ENCODE results near the gene PRR5. TPM values are rescaled to one million over a fixed set of nuclear protein-coding genes. Genes with fewer than 3 reads are reported as not detected.
"Not testable (repeated sequence)": the region's sequence is repeated elsewhere in the genome, so short reads cannot be mapped to it uniquely, and the experiment has no call there.

The PRR5 gene
- total RNA-seq, 1 experiment from 2014 or later = 24.0 TPM

DNA sequence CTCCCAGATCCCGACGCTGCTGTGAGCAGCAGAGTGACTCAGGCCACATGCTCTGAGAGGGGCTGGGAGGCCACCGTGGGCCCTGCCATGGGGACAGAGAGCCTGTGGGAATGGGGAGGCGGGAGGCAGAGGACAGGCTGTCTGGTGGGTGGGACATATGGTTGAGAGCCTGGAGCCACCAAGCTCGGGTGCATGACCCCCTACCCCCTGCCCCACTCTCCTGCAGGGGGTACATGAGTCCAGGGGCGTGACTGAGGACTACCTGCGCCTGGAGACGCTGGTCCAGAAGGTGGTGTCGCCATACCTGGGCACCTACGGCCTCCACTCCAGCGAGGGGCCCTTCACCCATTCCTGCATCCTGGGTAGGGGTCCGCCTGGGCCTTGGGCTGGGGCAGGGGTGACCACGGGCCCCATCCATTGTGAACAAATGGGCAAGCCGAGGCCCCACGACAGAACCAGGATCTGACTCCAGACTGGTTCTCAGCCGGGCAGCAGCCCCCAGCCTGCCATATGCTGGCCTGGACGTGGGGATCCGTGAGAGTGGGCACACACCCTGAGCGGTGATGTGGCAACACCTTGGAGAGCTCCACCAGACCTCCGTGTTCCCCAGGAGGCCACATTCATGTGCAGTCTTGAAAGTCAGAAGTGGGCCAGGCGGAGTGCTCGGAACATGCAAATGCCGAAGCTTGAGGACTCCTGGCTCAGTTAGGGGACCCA is 33.0 kb downstream of the PRR5 start:
- Histone ChIP-seq H3K9me3 (no peaks in the 10 kb centered on the region), H3K27me3 (no peaks in the 10 kb centered on the region), H3K4me3 (no peak overlapping the region), H3K36me3 (no peaks in the 10 kb centered on the region; the same call in 1 of the 2 replicates)
- DNase-seq = no peak

DNA sequence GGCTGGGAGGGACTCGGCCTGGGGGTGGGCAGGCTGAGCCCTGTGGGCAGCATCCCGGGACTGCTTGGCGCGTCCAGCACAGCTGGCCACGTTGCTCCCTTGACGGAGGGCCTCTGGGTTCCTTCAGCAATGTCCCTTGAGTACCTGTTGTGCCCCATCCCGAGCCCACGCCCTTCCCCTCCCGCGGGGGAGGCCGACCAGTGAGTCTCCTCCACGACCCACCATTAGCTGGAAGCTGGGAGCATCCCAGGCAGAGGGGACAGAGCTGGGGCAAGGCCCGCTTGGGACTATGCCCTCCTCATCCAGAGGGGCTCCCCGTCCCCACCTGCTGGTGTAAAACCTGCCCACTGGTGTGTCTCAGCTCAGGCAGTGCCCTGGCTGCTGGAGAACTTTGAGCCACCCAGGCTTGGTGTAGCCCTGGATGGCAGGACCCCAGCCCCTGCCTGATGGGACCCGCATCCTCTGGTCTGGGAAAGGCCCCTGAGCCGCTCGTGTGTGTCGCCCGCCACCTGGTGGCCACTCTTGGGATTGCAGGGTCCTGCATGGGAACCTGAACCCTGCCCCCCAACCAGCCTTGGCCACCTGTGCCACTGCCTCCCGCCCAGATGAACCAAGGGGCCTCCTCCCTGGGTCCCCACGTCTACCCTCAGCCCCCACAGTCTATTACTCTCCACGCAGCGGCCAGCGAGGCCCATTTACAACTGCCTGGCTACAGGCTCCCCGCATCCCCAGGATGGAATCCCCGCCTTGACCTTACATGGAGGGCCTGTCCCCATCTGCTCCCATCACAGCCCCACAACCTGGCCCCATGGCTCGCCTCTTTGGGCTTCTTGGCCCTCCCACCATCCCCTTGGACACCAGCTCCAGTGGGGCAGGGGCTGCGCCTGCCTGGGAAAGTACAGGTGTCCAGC is 33.8 kb downstream of the PRR5 start:
- peak; percentile 53 for DNase-seq
- no peaks in the 10 kb centered on the region for H3K9me3 ChIP-seq
- no peak overlapping the region for H3K4me3 ChIP-seq
- H3K36me3 ChIP-seq = no peaks in the 10 kb centered on the region; the same call in 1 of the 2 replicates
- no peaks in the 10 kb centered on the region for H3K27me3 ChIP-seq

DNA sequence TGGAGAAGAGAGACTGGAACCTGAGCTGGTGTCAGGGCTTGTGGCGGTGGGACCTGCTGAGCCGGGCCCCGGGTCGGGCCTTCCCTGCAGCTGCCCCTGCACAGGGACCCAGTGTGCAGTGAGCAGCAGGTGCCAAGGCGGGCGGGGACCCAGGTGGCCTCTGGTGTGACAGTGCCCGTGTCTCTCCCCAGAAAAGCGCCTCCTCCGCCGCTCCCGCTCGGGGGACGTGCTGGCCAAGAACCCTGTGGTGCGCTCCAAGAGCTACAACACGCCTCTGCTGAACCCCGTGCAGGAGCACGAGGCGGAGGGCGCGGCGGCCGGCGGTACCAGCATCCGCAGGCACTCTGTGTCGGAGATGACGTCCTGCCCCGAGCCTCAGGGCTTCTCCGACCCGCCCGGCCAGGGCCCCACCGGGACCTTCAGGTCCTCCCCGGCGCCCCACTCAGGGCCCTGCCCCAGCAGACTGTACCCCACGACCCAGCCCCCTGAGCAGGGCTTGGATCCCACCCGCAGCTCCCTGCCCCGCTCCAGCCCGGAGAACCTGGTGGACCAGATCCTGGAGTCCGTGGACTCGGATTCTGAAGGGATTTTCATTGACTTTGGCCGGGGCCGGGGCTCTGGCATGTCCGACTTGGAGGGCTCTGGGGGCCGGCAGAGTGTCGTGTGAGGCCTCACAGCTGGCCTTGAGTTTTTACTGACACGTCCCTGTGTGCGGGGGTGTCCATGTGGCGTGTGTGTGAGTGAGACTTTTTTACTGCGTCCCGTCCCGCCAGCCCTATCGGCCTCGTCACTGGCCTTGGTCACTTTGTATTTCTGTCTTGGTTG is 34.8 kb downstream of the PRR5 start:
- no peak overlapping the region for H3K4me3 ChIP-seq
- H3K9me3 ChIP-seq = no peaks in the 10 kb centered on the region
- no peaks in the 10 kb centered on the region for H3K36me3 ChIP-seq
- no peak for DNase-seq
- no peaks in the 10 kb centered on the region for H3K27me3 ChIP-seq

DNA sequence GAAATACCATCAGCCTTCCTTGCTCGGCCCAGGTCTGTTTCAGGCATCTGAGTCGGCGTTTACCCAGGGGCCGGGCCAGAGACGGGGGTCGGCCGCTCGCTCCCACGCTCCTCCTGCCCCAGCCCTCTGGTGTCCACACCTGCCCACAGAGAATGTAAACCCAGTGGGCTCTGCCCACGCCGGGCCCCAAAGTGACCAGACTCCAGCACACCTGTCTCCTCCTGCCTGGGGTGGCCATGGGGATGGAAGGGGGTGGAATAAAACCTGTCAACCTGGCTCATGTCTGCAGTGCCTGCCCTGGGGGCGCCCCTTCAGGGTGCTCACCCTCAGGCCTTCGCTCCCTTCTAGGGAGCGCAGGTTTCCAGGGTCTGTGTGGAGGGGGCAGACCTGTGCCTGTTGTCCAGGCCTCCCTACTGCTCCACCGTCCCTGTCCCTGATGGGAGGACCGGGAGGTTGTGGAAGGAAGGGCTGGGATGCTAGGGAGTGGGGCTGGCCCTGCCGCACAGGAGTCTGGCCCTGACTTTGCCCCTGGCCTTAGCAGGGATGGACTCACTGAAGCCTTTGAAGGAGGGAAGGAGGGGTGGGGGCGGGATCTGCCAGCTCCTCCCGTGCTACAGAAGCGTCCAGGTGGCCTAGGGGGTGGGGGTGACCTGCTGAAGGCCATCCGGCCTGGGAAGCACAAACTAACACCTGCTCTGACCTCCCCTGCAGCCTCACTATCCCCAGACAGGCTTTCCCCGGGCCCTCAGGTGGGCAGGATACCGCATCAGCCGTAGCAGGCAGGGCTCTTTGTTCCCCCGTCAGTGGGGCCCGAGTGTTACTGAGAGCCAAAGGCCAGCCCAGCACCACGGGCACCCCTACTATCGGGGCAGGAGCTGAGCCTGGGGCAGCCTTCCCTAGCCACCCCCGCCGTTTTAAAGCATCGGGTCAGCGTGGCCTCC is 35.7 kb downstream of the PRR5 start:
- no peak overlapping the region for H3K4me3 ChIP-seq
- no peaks in the 10 kb centered on the region for H3K9me3 ChIP-seq
- H3K36me3 ChIP-seq = no peaks in the 10 kb centered on the region
- no peak for DNase-seq
- no peaks in the 10 kb centered on the region for H3K27me3 ChIP-seq

DNA sequence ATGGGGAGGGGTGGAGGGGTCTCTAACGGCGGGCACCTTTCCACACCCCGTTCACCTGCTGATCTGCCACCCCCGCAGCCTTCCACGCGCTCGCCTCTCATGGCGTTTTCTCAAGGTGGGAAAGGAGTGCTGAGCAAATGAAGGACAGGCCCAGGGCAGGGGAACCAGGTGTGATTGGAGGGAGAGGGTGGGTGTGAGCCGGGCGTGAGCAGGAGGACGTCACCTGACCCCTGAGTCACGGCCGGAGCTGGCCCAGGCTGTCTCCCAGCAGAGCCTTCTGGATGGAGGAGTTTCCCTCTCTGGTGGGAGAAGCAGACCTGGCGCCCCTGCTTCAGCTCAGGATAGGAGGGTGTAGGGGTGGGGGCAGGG is 36.3 kb downstream of the PRR5 start:
- no peaks in the 10 kb centered on the region for H3K9me3 ChIP-seq
- no peak overlapping the region for H3K4me3 ChIP-seq
- no peaks in the 10 kb centered on the region for H3K27me3 ChIP-seq
- no peak for DNase-seq
- no peaks in the 10 kb centered on the region for H3K36me3 ChIP-seq

DNA sequence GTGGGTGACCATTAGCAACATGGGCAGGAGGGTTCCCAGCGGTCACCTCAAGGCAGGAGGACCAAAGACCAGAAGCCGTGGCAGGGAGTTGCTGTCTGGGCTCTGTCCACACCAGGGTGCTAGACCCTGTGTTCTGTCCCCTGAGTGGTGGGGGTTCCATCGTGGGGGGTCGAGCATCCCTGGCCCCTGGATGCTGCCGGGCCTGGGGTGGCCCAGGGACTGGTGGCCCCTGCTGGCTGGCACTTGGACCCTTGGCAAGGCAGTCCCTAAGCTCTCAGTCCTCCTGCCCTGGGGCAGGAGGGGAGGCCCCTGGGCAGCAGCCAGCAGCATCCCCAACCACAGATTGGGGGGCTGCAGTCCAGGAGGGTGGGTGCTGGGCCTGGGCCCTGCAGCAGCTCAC is 37.0 kb downstream of the PRR5 start:
- H3K4me3 ChIP-seq = no peak overlapping the region

DNA sequence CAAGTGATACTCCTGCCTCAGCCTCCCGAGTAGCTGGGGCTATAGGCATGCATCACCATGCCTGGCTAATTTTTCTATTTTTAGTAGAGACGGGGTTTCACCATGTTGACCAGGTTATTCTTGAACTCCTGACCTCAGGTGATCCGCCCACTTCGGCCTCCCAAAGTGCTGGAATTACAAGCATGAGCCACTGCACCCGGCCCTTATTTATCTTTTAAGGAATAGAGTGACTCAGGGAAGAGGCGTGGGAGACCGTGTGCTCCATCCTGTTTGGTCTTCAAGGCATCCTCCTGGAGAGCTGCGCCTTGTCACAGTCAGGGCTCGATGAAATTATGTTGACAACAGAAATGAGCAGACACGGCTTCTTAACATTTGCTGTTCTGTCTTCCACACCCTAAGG is 37.7 kb downstream of the PRR5 start:
- H3K4me3 ChIP-seq, H3K36me3 ChIP-seq, DNase-seq, H3K27me3 ChIP-seq, H3K9me3 ChIP-seq: not testable (repeated sequence)

More for the DNA sequence above, 37.0 kb downstream of the PRR5 start:
- Histone ChIP-seq H3K27me3 (no peaks in the 10 kb centered on the region), H3K36me3 (no peaks in the 10 kb centered on the region), H3K9me3 (no peaks in the 10 kb centered on the region)
- no peak for DNase-seq

DNA sequence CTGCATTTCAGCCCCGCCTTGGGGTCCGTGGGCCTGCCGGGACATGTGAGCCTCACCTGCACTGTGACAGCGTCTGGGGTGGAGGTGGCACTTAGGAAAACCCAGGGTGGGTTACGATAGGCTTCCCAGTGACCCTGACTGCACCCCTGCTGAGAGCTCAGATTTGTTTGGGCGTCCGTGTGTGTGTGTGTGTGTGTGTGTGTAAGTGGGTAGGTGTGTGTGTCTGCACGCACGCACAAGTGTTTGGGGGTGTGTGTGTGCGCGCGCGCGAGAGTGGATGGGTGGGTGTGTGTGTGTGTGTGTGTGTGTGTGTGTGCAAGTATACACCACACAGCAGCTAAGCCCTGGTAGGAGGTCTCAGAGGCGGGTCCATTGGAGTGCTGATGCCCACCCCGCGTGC is 38.3 kb downstream of the PRR5 start:
- no peaks in the 10 kb centered on the region for H3K9me3 ChIP-seq

DNA sequence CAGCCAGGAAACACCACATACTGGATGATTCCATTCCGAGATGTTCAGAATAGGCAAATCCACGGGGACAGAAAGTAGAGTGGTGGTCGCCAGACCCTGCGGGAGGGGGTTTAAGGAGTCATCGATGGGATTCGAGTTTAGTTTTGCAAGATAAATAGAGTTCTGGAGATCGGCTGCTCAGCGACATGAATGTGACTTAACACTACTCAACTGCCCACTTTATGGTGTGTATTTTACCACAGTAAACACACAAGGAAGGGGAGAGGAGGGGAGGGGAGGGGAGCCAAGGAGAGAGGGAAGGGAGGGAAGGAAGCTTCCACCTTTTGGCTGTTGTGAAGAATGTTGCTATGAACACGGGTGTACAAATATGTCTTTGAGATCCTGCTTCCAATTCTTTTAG is 39.9 kb downstream of the PRR5 start:
- no peaks in the 10 kb centered on the region for H3K36me3 ChIP-seq
- H3K4me3 ChIP-seq = no peak overlapping the region
- no peaks in the 10 kb centered on the region for H3K27me3 ChIP-seq
- no peaks in the 10 kb centered on the region for H3K9me3 ChIP-seq
- no peak for DNase-seq

More for the DNA sequence above, 38.3 kb downstream of the PRR5 start:
- Histone ChIP-seq H3K36me3 (no peaks in the 10 kb centered on the region), H3K27me3 (no peaks in the 10 kb centered on the region), H3K4me3 (no peak overlapping the region)
- no peak for DNase-seq

DNA sequence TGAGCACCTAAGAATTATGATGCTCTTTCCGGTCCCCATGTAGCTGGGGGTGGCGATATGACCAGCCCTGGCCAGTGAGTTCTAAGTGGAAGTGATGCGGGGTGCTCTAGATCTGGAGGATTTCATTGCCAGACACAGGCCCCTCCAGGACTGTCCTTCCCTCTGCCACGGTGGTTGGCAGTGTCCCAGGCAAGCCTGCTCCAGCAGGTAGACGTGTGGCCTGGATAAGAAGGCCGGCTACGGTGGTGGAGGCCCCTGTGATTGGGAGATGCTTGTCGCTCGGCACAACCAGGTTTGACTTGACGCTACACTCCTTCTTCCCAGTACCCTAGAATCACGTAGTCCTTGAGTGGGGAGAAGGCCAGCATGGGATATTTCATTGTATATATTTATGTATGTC is 41.2 kb downstream of the PRR5 start:
- no peak for DNase-seq
- Histone ChIP-seq H3K9me3 (no peaks in the 10 kb centered on the region), H3K36me3 (no peaks in the 10 kb centered on the region), H3K4me3 (no peak overlapping the region), H3K27me3 (no peaks in the 10 kb centered on the region)

DNA sequence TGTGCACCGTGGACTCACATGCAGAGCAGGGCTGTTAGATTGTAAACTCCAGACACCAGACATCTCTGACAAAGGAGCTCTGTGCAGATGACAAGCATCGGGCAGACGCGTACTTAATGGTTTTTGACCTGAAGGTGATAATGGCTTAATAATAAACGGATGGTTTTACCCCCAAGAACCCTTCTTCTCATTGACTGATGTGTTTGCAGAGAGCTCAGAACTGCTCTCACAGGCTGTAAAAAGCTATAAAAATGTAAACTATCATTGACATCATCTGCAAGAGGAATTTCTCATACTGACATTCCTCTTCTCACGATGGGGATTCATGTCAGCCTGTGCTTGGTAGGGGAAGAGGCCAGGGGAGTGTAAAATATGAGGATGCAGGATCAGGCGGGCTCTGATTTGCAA is 41.8 kb downstream of the PRR5 start:
- H3K4me3 ChIP-seq = no peak overlapping the region
- no peaks in the 10 kb centered on the region for H3K36me3 ChIP-seq
- H3K9me3 ChIP-seq = no peaks in the 10 kb centered on the region
- H3K27me3 ChIP-seq = no peaks in the 10 kb centered on the region
- no peak for DNase-seq

DNA sequence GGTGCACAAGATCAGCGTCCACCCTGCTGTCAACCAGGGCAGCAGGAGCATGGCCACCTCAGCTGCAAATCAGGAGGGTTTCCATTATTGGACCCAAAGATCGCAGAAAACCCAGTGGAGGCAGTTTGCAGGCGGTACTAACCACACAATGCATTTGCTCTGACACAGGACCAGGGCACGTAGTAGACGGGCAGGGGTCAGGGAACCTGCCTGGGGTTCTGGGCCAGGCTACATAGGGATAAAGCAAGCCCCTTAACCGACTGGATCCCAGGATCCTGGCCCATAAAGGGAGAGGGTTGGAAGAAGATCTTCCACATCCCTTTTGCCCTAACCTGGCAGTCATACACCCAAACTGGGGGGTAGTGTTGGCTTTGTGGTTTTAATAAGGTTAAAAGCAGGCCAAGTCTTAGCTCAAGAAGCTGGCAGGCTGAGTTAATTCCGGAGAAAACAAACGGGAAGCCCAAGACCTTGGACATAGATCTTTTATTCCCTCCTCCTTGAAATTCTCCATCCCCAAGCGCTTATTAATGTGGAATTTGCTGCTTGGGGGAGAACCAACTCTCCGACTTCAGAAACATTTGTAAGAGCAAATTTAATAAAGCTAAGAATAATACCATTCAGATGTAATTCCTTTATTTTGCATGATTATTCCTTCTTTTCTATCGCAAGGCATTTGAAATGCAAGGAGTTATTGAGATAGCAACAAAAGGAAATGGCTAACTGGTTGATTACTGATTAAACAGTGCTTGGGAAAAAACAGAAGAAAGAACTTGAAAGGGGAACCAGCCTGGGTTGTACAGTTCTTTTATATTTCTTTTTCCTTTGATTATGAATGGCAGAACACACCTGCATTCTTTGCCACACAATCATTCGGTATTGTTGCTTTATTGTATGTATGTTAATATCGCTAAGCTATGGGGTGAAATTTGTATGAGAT is 44.1 kb downstream of the PRR5 start:
- DNase-seq = no peak
- no peaks in the 10 kb centered on the region for H3K36me3 ChIP-seq
- H3K4me3 ChIP-seq = no peak overlapping the region
- H3K27me3 ChIP-seq = no peaks in the 10 kb centered on the region
- H3K9me3 ChIP-seq = no peaks in the 10 kb centered on the region

DNA sequence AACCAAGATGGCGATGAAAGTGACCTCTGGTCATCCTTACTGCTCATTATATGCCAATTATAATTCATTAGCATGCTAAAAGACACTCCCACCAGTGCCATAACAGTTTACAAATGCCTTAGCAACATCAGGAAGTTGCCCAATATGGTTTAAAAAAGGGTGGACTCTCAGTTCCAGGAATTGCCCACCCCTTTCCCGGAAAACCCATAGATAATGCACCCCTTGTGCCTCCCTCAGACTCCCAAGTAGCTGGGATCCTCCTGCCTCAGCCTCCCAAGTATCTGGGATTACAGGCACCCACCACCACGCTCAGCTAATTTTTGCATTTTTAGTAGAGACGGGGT is 45.8 kb downstream of the PRR5 start:
- DNase-seq, H3K4me3 ChIP-seq, H3K36me3 ChIP-seq, H3K9me3 ChIP-seq, H3K27me3 ChIP-seq: not testable (repeated sequence)

DNA sequence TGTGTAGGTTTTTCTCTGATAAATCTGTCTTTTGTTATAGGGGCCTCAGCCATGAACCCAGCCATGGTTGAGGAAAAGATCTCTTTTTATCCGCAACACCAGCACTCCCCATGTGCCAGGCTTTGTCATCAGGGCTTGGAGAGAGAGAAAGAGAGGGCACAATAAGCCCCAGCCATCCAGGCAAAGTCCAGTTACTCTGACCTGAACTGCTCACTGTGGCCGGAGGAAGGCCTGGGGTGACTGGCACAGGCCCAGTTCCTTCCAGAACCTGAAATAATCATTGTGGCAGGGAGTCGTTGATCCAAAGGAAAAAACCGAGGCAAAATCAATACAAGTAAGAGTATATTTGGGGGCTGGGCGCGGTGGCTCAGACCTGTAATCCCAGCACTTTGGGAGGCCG is 46.5 kb downstream of the PRR5 start:
- no peaks in the 10 kb centered on the region for H3K27me3 ChIP-seq
- H3K36me3 ChIP-seq = no peaks in the 10 kb centered on the region
- H3K4me3 ChIP-seq = no peak overlapping the region
- DNase-seq = no peak
- no peaks in the 10 kb centered on the region for H3K9me3 ChIP-seq

DNA sequence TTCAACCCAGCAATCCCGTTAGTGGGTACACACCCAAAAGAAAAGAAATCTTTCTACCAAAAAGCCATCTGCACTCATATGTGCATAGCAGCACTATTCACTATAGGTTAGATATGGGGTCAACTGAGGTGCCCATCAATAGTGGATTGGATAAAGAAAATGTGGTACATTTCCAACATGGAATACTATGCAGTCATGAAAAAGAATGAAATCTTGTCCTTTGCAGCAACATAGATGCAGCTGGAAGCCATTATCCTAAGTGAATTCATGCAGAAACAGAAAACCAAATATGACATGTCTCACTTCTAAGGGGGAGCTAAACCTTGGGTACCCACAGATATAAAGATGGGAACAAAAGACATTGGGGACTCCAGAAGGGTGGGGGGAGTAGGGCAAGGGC is 48.5 kb downstream of the PRR5 start:
- H3K9me3 ChIP-seq = no peaks in the 10 kb centered on the region
- H3K36me3 ChIP-seq = no peaks in the 10 kb centered on the region
- H3K27me3 ChIP-seq = no peaks in the 10 kb centered on the region
- H3K4me3 ChIP-seq = no peak overlapping the region
- no peak for DNase-seq

Data from MG63 (cell line).